Rectal smooth muscle tissue (tissue), 1 donor: ENCODE measurements around the gene GLIS1.

ENCODE experiments used
- H3K27ac ChIP-seq: one replicate; pipeline ENCODE4 v1.7.0; 2013; ENCODE audit warnings: low read depth, low read length, inconsistent platforms
- H3K27me3 ChIP-seq: one replicate; pipeline ENCODE4 v1.7.0; 2013; ENCODE audit warnings: low read length; ENCODE audit not compliant: control insufficient read depth, insufficient read depth
- H3K36me3 ChIP-seq: one replicate; pipeline ENCODE4 v1.7.0; 2013; ENCODE audit warnings: low read length; ENCODE audit not compliant: control insufficient read depth, insufficient read depth
- H3K4me1 ChIP-seq: one replicate; pipeline ENCODE4 v1.7.0; 2013; ENCODE audit warnings: low read length; ENCODE audit not compliant: control insufficient read depth, insufficient read depth
- H3K4me3 ChIP-seq: one replicate; pipeline ENCODE4 v1.7.0; 2013; ENCODE audit warnings: low read length
- H3K9ac ChIP-seq: one replicate; pipeline ENCODE4 v1.7.0; 2013; ENCODE audit warnings: low read length

Gene GLIS1

GRCh38 chr1:53580739-53581475 lies 158.1 kb downstream of the GLIS1 start:
- Histone ChIP-seq H3K4me3 (no peak overlapping the region), H3K27me3 (no peaks in the 10 kb centered on the region), H3K27ac (no peak overlapping the region), H3K4me1 (no peaks in the 10 kb centered on the region), H3K9ac (no peak overlapping the region), H3K36me3 (no peaks in the 10 kb centered on the region)

DNA sequence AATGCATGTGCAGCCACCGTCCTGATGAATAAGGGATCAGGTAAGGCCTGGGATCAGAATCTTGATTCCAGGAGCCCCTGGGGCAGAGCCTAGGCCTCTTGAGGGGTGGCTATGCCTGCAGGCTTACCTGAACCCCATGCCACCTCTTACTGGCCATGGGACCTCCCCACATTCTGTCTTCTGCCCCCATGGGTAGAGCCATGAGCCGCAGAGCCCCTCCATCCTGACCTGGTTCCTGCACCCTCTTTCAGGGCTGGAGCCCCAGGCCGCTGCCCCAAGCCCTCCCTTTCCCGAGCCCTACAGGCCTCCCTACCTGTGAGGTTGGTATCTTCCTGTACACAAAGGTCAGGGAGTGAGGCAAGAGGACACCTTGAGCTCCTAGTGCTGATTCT lies 159.0 kb downstream of the GLIS1 start:
- H3K9ac ChIP-seq, result no peak overlapping the region
- no peaks in the 10 kb centered on the region for H3K4me1 ChIP-seq
- H3K27ac ChIP-seq, result no peak overlapping the region
- no peaks in the 10 kb centered on the region for H3K36me3 ChIP-seq
- no peak overlapping the region for H3K4me3 ChIP-seq
- H3K27me3 ChIP-seq, result no peaks in the 10 kb centered on the region

DNA sequence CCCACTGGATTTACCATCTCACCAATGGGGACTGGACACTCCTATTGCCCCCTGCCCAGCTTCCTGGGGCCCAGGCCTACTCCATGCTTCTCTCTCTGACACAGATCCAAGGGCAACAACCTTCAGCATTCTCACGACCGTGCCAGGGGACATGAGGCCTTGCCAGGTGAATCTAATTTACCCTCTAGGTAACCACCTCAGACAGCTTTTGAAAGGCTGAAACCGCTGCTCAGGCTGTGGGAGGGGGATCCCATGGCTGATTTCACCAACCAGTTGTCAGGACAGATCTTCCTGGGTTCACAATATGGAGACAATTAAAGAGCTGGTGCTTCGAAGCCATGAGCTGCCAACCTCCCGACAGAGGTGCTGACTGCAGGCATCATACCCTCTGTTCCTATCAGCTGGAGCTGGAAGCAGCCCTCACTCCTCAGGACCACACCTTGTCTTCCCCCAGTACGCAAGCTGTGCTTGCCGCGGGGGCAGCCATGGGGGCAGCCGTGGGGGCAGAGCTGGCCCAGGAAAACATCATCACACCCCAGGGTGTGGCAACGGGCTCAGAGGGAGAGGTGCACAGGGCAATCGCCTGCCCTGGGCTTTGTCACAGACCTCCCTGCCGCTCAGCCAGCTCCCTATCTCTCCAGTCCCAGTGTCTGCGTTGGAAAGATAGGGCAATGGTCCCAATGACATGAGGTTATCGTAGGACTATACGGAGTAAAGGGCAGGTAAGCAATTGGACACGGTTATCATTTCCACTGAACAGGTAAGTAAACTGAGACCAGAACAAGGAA lies 159.5 kb downstream of the GLIS1 start:
- H3K4me1 ChIP-seq, result no peaks in the 10 kb centered on the region
- H3K27me3 ChIP-seq, result no peaks in the 10 kb centered on the region
- no peak overlapping the region for H3K4me3 ChIP-seq
- H3K27ac ChIP-seq, result no peak overlapping the region
- H3K9ac ChIP-seq, result no peak overlapping the region
- H3K36me3 ChIP-seq, result no peaks in the 10 kb centered on the region

- Histone ChIP-seq H3K4me1 (no peaks in the 10 kb centered on the region), H3K9ac (no peak overlapping the region), H3K36me3 (no peaks in the 10 kb centered on the region), H3K27me3 (no peaks in the 10 kb centered on the region), H3K27ac (no peak overlapping the region), H3K4me3 (no peak overlapping the region)
Measured at GRCh38 chr1:53578358-53578757, 160.6 kb downstream of the GLIS1 start.

DNA sequence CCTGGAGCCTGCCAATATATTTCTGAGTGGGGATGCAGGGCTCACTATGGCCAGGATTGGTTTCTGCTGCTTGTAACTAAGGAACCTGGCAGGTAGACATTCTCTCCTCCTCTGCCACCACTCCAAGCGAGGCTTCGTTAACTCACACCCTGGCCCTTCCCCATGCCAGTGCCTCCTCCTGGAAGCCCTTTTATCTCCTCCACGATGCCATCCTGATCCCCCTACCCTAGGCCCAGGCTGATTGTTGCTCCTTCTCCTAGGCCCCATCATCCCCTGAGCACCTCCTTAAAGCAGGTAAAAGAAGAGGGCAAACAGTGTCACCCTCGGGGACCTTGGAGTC lies 161.2 kb downstream of the GLIS1 start:
- no peaks in the 10 kb centered on the region for H3K27me3 ChIP-seq
- no peak overlapping the region for H3K4me3 ChIP-seq
- no peaks in the 10 kb centered on the region for H3K4me1 ChIP-seq
- no peaks in the 10 kb centered on the region for H3K36me3 ChIP-seq
- no peak overlapping the region for H3K9ac ChIP-seq
- H3K27ac ChIP-seq, result no peak overlapping the region

DNA sequence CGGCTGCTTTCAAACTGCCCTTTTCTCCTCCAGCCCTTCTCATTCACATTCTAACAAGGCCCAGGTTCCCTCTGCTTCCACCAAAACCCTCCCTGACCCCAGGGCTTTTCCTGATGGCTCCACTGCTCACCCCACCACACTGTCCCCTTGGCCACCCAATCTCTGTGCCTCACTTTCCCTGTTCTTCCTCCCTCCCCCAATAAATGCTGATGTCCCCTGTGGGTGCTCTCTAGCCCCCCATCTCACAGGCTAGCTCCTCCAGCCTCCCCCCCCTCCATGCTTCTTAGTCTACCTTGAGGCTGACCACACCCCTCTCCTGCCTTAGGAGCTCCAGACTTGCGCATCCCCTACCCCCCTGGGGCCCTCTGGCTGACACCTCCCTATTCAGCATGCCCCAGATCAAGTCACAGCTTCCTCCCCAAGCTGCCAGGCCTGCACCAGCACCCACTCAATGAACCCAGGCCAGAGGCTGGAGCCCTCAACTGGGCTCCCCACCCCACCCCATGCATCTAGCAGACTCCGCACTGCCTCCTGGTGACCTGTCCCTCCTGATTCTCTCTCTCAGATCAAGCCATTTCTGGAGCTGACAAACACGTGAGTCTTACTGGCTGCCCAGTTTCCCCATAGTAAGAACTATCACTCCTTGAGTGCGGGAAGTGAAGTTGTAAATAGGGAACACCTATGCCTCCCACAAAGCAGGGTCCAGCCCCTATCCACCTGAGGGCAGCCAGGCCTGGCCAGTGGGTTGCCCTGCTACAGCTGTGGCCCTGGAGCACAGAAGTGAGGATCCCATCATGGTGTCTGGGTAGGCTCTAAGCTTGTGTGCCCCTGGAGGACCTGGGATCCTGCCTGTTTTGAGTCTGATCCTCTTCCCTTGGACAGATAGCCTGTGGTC lies 161.9 kb downstream of the GLIS1 start:
- Histone ChIP-seq H3K9ac (no peak overlapping the region), H3K27ac (no peak overlapping the region), H3K4me1 (no peaks in the 10 kb centered on the region), H3K36me3 (no peaks in the 10 kb centered on the region), H3K4me3 (no peak overlapping the region), H3K27me3 (no peaks in the 10 kb centered on the region)

DNA sequence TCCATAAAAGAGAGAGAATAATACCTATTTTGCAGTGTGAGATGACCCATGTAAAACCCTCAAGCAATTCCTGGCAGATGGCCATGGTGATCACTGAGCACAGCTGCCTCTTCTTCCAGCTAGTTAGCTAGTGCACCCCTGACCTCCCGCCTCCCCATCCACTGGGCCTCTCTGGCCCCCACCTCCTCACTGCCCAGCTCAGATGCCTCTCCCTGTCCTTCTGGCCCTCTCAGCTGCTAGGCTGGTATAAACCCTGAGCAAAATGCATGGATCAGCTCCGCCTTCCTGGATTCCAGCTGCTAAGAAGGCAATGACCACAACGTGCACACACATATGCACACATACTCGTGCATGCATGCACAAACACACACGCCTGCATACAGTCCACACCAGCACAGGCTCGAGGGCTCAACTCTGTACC lies 162.6 kb downstream of the GLIS1 start:
- Histone ChIP-seq H3K4me1 (no peaks in the 10 kb centered on the region), H3K27me3 (no peaks in the 10 kb centered on the region), H3K4me3 (no peak overlapping the region), H3K9ac (no peak overlapping the region), H3K36me3 (no peaks in the 10 kb centered on the region), H3K27ac (no peak overlapping the region)

DNA sequence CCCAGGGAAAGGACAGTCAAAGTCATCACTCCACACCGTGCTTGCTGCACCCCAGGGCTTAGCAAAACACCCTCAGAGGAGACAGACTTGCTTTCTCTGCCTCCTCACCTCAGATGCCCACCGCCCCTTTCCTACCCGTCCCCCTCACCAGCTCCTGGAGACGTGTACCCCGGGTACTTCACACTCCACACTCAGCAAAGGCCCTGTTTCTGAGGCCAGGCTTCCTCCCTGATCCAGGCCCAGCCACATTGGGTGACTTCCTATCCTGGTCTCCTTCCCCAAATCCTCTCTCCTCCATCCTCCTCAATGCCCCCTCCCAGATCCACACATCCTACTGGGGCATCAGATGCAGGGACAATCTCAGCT lies 163.0 kb downstream of the GLIS1 start:
- H3K4me3 ChIP-seq, result no peak overlapping the region
- no peak overlapping the region for H3K9ac ChIP-seq

DNA sequence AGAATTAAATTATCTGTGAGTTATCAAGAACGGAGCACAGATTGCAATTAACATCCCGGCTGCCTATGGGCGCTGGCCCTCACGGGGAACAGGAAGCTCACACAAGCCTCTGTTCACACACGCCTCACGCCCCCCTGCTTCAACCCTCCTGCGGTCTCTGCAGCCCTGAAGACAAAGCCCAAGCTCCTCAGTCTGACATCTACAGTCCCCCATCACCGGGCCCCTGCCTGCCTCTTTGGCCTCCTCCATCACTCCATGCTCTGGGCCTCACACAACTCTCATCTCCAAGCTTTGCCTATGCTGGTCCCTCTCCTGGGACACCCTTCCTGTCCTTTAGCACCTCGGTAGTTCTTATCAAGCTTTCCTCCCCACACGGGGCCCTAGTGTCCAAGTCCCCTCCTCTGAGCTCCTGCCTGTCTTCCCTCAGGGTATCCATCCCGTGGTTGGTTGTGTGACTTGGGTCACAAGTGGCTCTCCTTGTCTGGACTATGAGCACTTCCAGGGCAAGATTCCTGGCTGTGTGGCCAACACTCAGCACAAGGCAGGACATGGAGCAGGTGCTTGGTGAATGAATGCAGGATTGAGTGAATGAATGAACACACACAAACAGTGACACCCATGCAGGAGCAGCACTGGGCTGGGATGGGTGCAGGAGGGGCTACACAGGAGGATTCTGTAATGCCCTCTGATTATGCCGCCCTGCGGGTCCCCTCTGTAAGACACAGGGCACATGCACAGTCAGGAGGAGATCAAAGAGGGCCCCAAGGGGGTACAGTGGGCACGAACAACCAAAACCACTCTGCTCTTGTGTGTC lies 163.6 kb downstream of the GLIS1 start:
- Histone ChIP-seq H3K4me1 (no peaks in the 10 kb centered on the region), H3K27me3 (no peaks in the 10 kb centered on the region), H3K27ac (no peak overlapping the region), H3K36me3 (no peaks in the 10 kb centered on the region), H3K9ac (no peak overlapping the region), H3K4me3 (no peak overlapping the region)

More for the DNA sequence above, 163.0 kb downstream of the GLIS1 start:
- H3K36me3 ChIP-seq, result no peaks in the 10 kb centered on the region
- no peak overlapping the region for H3K27ac ChIP-seq
- H3K27me3 ChIP-seq, result no peaks in the 10 kb centered on the region
- H3K4me1 ChIP-seq, result no peaks in the 10 kb centered on the region

- no peak overlapping the region for H3K4me3 ChIP-seq
- no peak overlapping the region for H3K27ac ChIP-seq
- H3K4me1 ChIP-seq, result no peaks in the 10 kb centered on the region
Measured at GRCh38 chr1:53574621-53575020, 164.3 kb downstream of the GLIS1 start.

GRCh38 chr1:53573931-53574330 lies 165.0 kb downstream of the GLIS1 start:
- H3K27me3 ChIP-seq, result no peaks in the 10 kb centered on the region
- H3K36me3 ChIP-seq, result no peaks in the 10 kb centered on the region
- H3K4me3 ChIP-seq, result no peak overlapping the region
- H3K27ac ChIP-seq, result no peak overlapping the region
- no peak overlapping the region for H3K9ac ChIP-seq
- no peaks in the 10 kb centered on the region for H3K4me1 ChIP-seq

More at GRCh38 chr1:53574621-53575020, 164.3 kb downstream of the GLIS1 start:
- no peaks in the 10 kb centered on the region for H3K27me3 ChIP-seq
- no peak overlapping the region for H3K9ac ChIP-seq
- H3K36me3 ChIP-seq, result no peaks in the 10 kb centered on the region

DNA sequence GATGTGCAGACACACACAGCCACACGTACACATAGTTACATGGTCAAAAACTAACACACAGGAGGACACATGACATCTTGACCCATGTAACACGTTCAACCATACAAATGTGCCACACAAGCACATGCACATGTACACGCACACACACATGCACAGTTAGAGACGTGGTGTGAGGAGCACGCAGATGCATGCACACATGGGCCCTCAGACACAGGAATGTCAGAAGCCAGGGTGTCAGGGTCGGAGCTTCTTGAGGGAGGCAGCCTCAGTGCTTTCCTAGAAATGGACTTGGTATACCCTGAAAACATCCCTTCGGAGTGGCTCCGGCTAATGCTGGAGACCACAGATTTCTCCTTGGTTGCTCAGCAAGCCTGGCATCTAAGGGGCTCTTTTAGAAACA lies 165.4 kb downstream of the GLIS1 start:
- no peak overlapping the region for H3K4me3 ChIP-seq
- no peak overlapping the region for H3K9ac ChIP-seq
- no peak overlapping the region for H3K27ac ChIP-seq

More for the DNA sequence above, 165.4 kb downstream of the GLIS1 start:
- Histone ChIP-seq H3K27me3 (no peaks in the 10 kb centered on the region), H3K36me3 (no peaks in the 10 kb centered on the region), H3K4me1 (no peaks in the 10 kb centered on the region)
